ENCODE data around the gene TIAM1. TPM values are rescaled to one million over a fixed set of nuclear protein-coding genes. Genes with fewer than 3 reads are reported as not detected.
A peak's percentile ranks its signal among the peaks of the same experiment; 100 is the strongest.

Gene TIAM1
- total RNA-seq, 1 donor from 2014 or later = 41.3 TPM

- DNase-seq (ENCODE audit: extremely low spot score in 2 of 2) = peak in 1 of 2 donors; percentile 92
- intact Hi-C loops (cut with DNase I) = no loop called here
- no peaks in the 10 kb centered on the region for H3K36me3 ChIP-seq
- H3K4me3 ChIP-seq = no peak overlapping the region
- H3K9me3 ChIP-seq = no peaks in the 10 kb centered on the region
- TF ChIP-seq, protein P1, sequence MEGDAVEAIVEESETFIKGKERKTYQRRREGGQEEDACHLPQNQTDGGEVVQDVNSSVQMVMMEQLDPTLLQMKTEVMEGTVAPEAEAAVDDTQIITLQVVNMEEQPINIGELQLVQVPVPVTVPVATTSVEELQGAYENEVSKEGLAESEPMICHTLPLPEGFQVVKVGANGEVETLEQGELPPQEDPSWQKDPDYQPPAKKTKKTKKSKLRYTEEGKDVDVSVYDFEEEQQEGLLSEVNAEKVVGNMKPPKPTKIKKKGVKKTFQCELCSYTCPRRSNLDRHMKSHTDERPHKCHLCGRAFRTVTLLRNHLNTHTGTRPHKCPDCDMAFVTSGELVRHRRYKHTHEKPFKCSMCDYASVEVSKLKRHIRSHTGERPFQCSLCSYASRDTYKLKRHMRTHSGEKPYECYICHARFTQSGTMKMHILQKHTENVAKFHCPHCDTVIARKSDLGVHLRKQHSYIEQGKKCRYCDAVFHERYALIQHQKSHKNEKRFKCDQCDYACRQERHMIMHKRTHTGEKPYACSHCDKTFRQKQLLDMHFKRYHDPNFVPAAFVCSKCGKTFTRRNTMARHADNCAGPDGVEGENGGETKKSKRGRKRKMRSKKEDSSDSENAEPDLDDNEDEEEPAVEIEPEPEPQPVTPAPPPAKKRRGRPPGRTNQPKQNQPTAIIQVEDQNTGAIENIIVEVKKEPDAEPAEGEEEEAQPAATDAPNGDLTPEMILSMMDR (IDR thresholded peaks at IDR 0.05) = no peak
- TF ChIP-seq POLR2AphosphoS5 (IDR thresholded peaks at IDR 0.05; ENCODE audit: insufficient read depth in 1 of 2, low read depth in 1 of 2) = peak in 1 of 2 donors; percentile 67
- no peaks in the 10 kb centered on the region for H3K27me3 ChIP-seq
- no peak overlapping the region for H3K27ac ChIP-seq
- peaks cover 21% of the 10 kb centered on the region for H3K4me1 ChIP-seq
Observed at GRCh38 chr21:31218830-31219608, 125.0 kb downstream of the TIAM1 start.

DNA sequence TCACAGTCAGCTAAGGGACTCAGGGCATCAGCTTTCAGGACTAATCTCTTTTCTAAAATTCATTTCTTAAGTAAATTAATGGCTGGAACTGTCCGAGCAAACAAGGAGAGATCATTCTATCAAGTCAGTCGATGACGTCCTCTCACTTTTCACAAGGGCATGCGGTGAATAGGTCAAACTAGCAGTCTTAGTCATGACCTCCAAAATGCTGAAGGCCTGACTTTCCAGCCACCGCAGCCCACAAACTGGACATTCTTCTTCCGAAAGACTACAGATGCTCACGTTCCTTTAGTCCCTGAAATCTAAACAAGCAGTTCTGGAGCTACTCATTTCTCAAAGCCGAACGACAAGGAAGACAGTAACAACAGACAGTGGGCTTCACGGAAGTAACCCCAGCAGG is 127.9 kb downstream of the TIAM1 start:
- H3K27ac ChIP-seq = no peak overlapping the region
- H3K4me3 ChIP-seq = no peak overlapping the region
- no peaks in the 10 kb centered on the region for H3K36me3 ChIP-seq
- intact Hi-C loops (cut with DNase I) = no loop called here
- H3K9me3 ChIP-seq = no peaks in the 10 kb centered on the region
- no peak for DNase-seq (ENCODE audit: extremely low spot score in 2 of 2)
- peaks cover 17% of the 10 kb centered on the region for H3K4me1 ChIP-seq
- H3K27me3 ChIP-seq = no peaks in the 10 kb centered on the region
- TF ChIP-seq POLR2AphosphoS5 (IDR thresholded peaks at IDR 0.05; ENCODE audit: insufficient read depth in 1 of 2, low read depth in 1 of 2) (no peak), POLR2A (IDR thresholded peaks at IDR 0.05) (no peak)
- TF ChIP-seq, protein P1 (IDR thresholded peaks at IDR 0.05) = no peak

- no peak overlapping the region for H3K4me3 ChIP-seq
- DNase-seq (ENCODE audit: extremely low spot score in 2 of 2) = no peak
- H3K36me3 ChIP-seq = no peaks in the 10 kb centered on the region
- TF ChIP-seq POLR2AphosphoS5 (IDR thresholded peaks at IDR 0.05; ENCODE audit: insufficient read depth in 1 of 2, low read depth in 1 of 2) = no peak
- TF ChIP-seq, protein P1 (IDR thresholded peaks at IDR 0.05) = no peak
- no peak for TF ChIP-seq POLR2A (IDR thresholded peaks at IDR 0.05)
- intact Hi-C loops (cut with DNase I) = no loop called here
- no peaks in the 10 kb centered on the region for H3K4me1 ChIP-seq
- H3K27me3 ChIP-seq = no peaks in the 10 kb centered on the region
- no peaks in the 10 kb centered on the region for H3K9me3 ChIP-seq
- no peak overlapping the region for H3K27ac ChIP-seq
Observed at GRCh38 chr21:31213787-31214186, 130.3 kb downstream of the TIAM1 start.

DNA sequence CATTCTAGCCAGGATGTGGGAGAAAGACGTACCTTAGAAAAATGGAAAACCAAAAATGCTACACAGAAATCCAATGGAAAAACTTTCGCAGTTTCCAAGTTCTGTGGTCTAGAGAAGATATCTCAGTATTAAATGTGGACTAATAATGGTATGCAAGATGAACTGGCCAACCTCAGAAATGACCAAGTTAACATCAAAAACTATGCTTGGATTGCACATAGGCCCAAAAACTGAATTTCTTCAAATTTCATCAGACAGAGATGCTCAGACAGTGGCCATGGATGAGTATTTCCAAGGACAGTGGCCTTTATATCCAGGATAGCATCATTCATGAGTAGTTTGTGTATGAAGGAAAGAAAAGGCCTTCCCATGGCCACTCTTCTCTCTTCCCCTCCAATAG is 132.2 kb downstream of the TIAM1 start:
- Histone ChIP-seq H3K36me3 (no peaks in the 10 kb centered on the region), H3K27me3 (no peaks in the 10 kb centered on the region), H3K27ac (no peak overlapping the region), H3K4me3 (no peak overlapping the region), H3K4me1 (no peaks in the 10 kb centered on the region), H3K9me3 (no peaks in the 10 kb centered on the region)
- intact Hi-C loops (cut with DNase I) = no loop called here
- TF ChIP-seq, protein P1 (IDR thresholded peaks at IDR 0.05) = no peak
- TF ChIP-seq POLR2AphosphoS5 (IDR thresholded peaks at IDR 0.05; ENCODE audit: insufficient read depth in 1 of 2, low read depth in 1 of 2) (no peak), POLR2A (IDR thresholded peaks at IDR 0.05) (no peak)
- DNase-seq (ENCODE audit: extremely low spot score in 2 of 2) = no peak

- intact Hi-C loops (cut with DNase I) = loop anchor here (10.0 kb wide), 1 partner anchor 369 kb away; no protein-coding TSS in a partner anchor
- H3K27me3 ChIP-seq = no peaks in the 10 kb centered on the region
- no peak for DNase-seq (ENCODE audit: extremely low spot score in 2 of 2)
- H3K36me3 ChIP-seq = no peaks in the 10 kb centered on the region
- no peaks in the 10 kb centered on the region for H3K4me1 ChIP-seq
- H3K9me3 ChIP-seq = no peaks in the 10 kb centered on the region
- H3K4me3 ChIP-seq = no peak overlapping the region
- TF ChIP-seq POLR2AphosphoS5 (IDR thresholded peaks at IDR 0.05; ENCODE audit: insufficient read depth in 1 of 2, low read depth in 1 of 2) (no peak), POLR2A (IDR thresholded peaks at IDR 0.05) (no peak)
- TF ChIP-seq, protein P1 (IDR thresholded peaks at IDR 0.05) = no peak
- H3K27ac ChIP-seq = no peak overlapping the region
Observed at GRCh38 chr21:31205412-31205811, 138.6 kb downstream of the TIAM1 start.

All from vagina (tissue), 2 donors.